ENCODE data around the gene CSNK1A1L. TPM values are rescaled to one million over a fixed set of nuclear protein-coding genes. Genes with fewer than 3 reads are reported as not detected.

CSNK1A1L gene
- total RNA-seq, 3 donors from 2014 or later (not counting 1 experiment from before 2014, with no cell fraction given) = not detected

DNA sequence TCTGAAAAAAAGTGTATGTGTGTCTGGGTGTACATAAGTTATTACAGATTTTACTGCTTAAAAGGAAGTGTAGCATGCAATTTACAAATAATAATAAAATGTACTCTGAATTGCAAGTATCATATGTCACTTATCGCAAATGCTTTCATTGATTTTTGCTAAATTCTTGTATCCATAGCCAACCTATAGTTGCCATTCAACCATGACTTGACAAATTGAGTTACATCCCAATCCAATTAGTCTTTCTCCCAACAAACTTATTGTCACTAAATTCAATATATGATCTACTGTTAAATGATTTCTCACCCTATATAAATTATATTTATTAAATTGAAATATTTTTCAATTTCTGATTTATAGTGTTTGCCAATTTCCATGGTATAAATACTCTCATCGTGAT is 28.6 kb downstream of the CSNK1A1L start:
- no peak overlapping the region for H3K4me3 Mint-ChIP-seq
- no peaks in the 10 kb centered on the region for H3K9me3 ChIP-seq (ENCODE audit: control insufficient read depth, insufficient read depth, low read length)
- intact Hi-C loops (cut with micrococcal nuclease) = no loop called here
- H3K4me1 ChIP-seq (ENCODE audit: control insufficient read depth, insufficient read depth, low read length) = no peaks in the 10 kb centered on the region
- no peaks in the 10 kb centered on the region for H3K4me1 Mint-ChIP-seq
- no peak overlapping the region for H3K4me3 ChIP-seq (ENCODE audit: low read length)
- no peak for ATAC-seq
- peaks cover 19% of the 10 kb centered on the region in 2 donors for H3K27me3 Mint-ChIP-seq (ENCODE audit: low read depth in 2 of 2)
- no peak overlapping the region for H3K27ac ChIP-seq (ENCODE audit: low read length)
- DNase-seq = no peak
- H3K36me3 ChIP-seq (ENCODE audit: control insufficient read depth, insufficient read depth, low read length) = no peaks in the 10 kb centered on the region
- WGBS (ENCODE audit: insufficient coverage) = 81% methylated on average over 2 of the region's 2 CpGs
- TF ChIP-seq, protein P1, sequence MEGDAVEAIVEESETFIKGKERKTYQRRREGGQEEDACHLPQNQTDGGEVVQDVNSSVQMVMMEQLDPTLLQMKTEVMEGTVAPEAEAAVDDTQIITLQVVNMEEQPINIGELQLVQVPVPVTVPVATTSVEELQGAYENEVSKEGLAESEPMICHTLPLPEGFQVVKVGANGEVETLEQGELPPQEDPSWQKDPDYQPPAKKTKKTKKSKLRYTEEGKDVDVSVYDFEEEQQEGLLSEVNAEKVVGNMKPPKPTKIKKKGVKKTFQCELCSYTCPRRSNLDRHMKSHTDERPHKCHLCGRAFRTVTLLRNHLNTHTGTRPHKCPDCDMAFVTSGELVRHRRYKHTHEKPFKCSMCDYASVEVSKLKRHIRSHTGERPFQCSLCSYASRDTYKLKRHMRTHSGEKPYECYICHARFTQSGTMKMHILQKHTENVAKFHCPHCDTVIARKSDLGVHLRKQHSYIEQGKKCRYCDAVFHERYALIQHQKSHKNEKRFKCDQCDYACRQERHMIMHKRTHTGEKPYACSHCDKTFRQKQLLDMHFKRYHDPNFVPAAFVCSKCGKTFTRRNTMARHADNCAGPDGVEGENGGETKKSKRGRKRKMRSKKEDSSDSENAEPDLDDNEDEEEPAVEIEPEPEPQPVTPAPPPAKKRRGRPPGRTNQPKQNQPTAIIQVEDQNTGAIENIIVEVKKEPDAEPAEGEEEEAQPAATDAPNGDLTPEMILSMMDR (IDR thresholded peaks at IDR 0.05) = no peak
- H3K36me3 Mint-ChIP-seq = no peaks in the 10 kb centered on the region
- no peak overlapping the region for H3K27ac Mint-ChIP-seq
- no peaks in the 10 kb centered on the region for H3K27me3 ChIP-seq (ENCODE audit: control insufficient read depth, insufficient read depth, low read length)
- no peaks in the 10 kb centered on the region for H3K9me3 Mint-ChIP-seq

DNA sequence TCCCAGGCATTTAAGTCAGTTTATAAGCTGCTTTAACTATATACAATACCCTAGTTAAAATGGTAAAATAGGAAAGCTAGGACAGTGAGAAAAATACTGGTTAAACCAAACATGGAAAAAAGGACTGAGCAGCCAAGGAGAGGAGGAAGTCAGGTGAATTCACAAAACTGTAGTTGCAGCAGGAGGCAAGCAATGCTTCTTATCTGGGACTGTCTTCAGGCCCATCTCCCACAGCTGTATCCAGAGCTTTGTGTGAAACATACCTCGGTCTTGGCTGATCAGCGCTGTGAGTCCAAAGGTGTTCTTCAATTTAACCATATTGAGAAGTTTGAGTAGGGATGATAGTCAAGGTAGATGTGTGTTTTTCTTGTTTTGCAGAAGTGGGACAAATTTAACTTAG is 30.3 kb downstream of the CSNK1A1L start:
- DNase-seq (no peak), ATAC-seq (no peak)
- peaks cover 11 to 21% of the 10 kb centered on the region in 2 donors for H3K27me3 Mint-ChIP-seq (ENCODE audit: low read depth in 2 of 2)
- H3K4me3 Mint-ChIP-seq = no peak overlapping the region
- H3K27ac Mint-ChIP-seq = no peak overlapping the region
- TF ChIP-seq, protein P1 (IDR thresholded peaks at IDR 0.05) = no peak
- no peaks in the 10 kb centered on the region for H3K9me3 Mint-ChIP-seq
- H3K4me3 ChIP-seq (ENCODE audit: low read length) = no peak overlapping the region
- 100% methylated on average over 2 of the region's 2 CpGs for WGBS (ENCODE audit: insufficient coverage)
- intact Hi-C loops (cut with micrococcal nuclease) = no loop called here
- no peaks in the 10 kb centered on the region for H3K4me1 ChIP-seq (ENCODE audit: control insufficient read depth, insufficient read depth, low read length)
- no peaks in the 10 kb centered on the region for H3K36me3 ChIP-seq (ENCODE audit: control insufficient read depth, insufficient read depth, low read length)
- H3K36me3 Mint-ChIP-seq = no peaks in the 10 kb centered on the region
- H3K4me1 Mint-ChIP-seq = no peaks in the 10 kb centered on the region
- H3K27ac ChIP-seq (ENCODE audit: low read length) = no peak overlapping the region
- H3K27me3 ChIP-seq (ENCODE audit: control insufficient read depth, insufficient read depth, low read length) = no peaks in the 10 kb centered on the region
- H3K9me3 ChIP-seq (ENCODE audit: control insufficient read depth, insufficient read depth, low read length) = no peaks in the 10 kb centered on the region

DNA sequence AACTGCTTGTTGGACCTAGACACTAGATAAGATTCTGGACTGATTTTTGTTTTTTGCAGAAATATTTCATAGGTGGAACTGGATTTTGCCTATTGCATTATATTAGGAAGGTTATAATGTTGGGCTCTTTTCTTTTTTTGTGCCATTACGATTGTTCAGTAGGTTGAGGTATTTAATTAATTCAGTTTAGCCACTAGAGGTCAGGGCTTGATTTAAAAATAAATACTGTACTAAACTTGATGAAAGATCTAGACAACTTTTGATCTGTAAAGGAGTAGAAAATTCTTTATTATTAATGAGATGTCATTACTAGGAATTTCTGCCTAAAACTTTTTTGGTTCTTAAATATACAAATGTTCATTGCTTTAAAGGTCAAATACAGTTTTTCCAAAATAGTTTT is 30.8 kb downstream of the CSNK1A1L start:
- TF ChIP-seq, protein P1 (IDR thresholded peaks at IDR 0.05) = peak; percentile 23
- Mint-ChIP-seq H3K9me3 (no peaks in the 10 kb centered on the region), H3K27me3 (ENCODE audit: low read depth in 2 of 2) (peaks cover 11 to 21% of the 10 kb centered on the region in 2 donors), H3K36me3 (no peaks in the 10 kb centered on the region), H3K4me1 (no peaks in the 10 kb centered on the region), H3K4me3 (no peak overlapping the region), H3K27ac (no peak overlapping the region)
- ATAC-seq (no peak), DNase-seq (peak in 1 of 2 donors; percentile 36)
- Histone ChIP-seq H3K4me3 (ENCODE audit: low read length) (no peak overlapping the region), H3K27me3 (ENCODE audit: control insufficient read depth, insufficient read depth, low read length) (no peaks in the 10 kb centered on the region), H3K27ac (ENCODE audit: low read length) (no peak overlapping the region), H3K4me1 (ENCODE audit: control insufficient read depth, insufficient read depth, low read length) (no peaks in the 10 kb centered on the region), H3K9me3 (ENCODE audit: control insufficient read depth, insufficient read depth, low read length) (no peaks in the 10 kb centered on the region), H3K36me3 (ENCODE audit: control insufficient read depth, insufficient read depth, low read length) (no peaks in the 10 kb centered on the region)
- no CpG with 5 or more reads among the region's 1 CpG for WGBS (ENCODE audit: insufficient coverage)
- intact Hi-C loops (cut with micrococcal nuclease) = no loop called here

DNA sequence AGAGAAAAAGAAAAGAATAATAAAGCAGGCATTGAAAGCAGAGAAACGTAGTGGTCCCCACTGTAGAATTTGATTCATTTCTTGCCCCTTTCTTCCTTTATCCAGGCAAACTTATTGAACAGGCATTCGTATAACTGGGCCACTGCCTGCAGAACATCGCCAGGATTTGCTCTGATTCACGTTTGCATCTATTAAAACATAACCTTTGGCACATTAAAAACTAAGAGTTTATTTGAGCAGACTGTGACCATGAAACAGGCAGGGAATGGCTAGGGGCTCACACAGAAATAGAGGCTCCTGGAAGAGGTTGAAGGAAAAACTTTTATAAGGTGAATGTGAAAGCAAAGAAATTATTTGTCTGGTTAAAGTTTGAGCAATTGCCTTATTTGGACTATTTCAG is 33.4 kb downstream of the CSNK1A1L start:
- Mint-ChIP-seq H3K4me3 (no peak overlapping the region), H3K4me1 (no peaks in the 10 kb centered on the region), H3K27me3 (ENCODE audit: low read depth in 2 of 2) (peaks cover 15 to 21% of the 10 kb centered on the region in 2 donors), H3K9me3 (no peaks in the 10 kb centered on the region), H3K36me3 (no peaks in the 10 kb centered on the region), H3K27ac (no peak overlapping the region)
- Histone ChIP-seq H3K27me3 (ENCODE audit: control insufficient read depth, insufficient read depth, low read length) (no peaks in the 10 kb centered on the region), H3K9me3 (ENCODE audit: control insufficient read depth, insufficient read depth, low read length) (no peaks in the 10 kb centered on the region), H3K27ac (ENCODE audit: low read length) (no peak overlapping the region), H3K4me3 (ENCODE audit: low read length) (no peak overlapping the region), H3K36me3 (ENCODE audit: control insufficient read depth, insufficient read depth, low read length) (no peaks in the 10 kb centered on the region), H3K4me1 (ENCODE audit: control insufficient read depth, insufficient read depth, low read length) (no peaks in the 10 kb centered on the region)
- ATAC-seq = no peak
- DNase-seq = no peak
- WGBS (ENCODE audit: insufficient coverage) = 84% methylated on average over 4 of the region's 4 CpGs
- intact Hi-C loops (cut with micrococcal nuclease) = no loop called here
- TF ChIP-seq, protein P1 (IDR thresholded peaks at IDR 0.05) = no peak
